Measurements from ENCODE around the gene MCM3AP. TPM values are rescaled to one million over a fixed set of nuclear protein-coding genes. Genes with fewer than 3 reads are reported as not detected.

MCM3AP gene
- total and polyA plus RNA-seq, 4 donors = 14.7 to 111 (median 67.1) TPM

DNA sequence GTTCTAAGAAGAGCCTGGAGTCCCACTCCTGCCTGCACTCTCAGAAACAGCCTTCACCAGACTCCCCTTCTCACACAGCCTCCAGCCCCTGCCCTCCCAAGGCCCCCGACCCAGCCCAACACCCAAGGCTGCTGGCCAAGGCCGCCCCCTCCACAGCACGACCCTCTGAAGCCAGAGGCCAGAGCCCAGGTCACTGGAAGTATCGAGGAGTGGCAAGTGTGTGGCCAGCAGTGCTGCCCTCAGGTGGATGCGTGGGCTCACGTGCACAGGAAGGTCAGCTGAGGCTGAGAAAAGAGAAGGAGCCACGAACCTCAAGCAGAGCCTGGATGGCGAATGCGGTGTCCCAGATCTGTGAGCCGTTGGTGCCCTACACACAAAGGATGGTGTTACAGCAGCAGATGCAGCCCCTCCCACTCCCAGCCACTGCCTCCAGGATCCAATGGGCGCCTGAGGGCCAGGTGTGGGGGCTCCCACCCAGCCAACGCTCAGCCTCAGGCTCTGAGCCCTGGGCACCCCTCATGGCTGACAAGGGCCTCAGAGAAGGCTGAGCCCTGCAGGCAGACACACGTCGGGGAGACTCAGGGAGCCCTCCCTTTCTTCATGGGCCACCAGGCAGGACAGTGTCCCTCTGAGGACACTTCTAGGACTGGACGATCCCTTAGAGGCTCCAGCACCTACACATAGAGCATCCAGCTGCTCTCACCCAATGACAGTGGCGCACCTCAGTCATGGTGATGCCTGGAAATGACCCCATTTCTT, 74.9 kb downstream of the MCM3AP start:
- peaks cover 0 to 7% of the 10 kb centered on the region in 2 donors for H3K36me3 ChIP-seq (ENCODE audit: control insufficient read depth in 1 of 2, insufficient read depth in 2 of 2, low read length in 1 of 2)

GRCh38 chr21:46208761-46209721, 76.4 kb downstream of the MCM3AP start:
- ATAC-seq (ENCODE audit: low FRiP score) (no peak), DNase-seq (peak in 1 of 2 donors; percentile 73)
- Histone ChIP-seq H3K4me1 (ENCODE audit: control insufficient read depth in 1 of 2, insufficient read depth in 2 of 2, low read length in 2 of 2) (no peaks in the 10 kb centered on the region), H3K4me3 (ENCODE audit: low read length in 2 of 2) (no peak overlapping the region), H3K27me3 (ENCODE audit: control insufficient read depth in 1 of 2, insufficient read depth in 2 of 2, low read length in 1 of 2) (no peaks in the 10 kb centered on the region), H3K36me3 (ENCODE audit: control insufficient read depth in 1 of 2, insufficient read depth in 2 of 2, low read length in 1 of 2) (peaks cover 2 to 7% of the 10 kb centered on the region in 2 donors), H3K9me3 (ENCODE audit: control insufficient read depth, low read length) (no peaks in the 10 kb centered on the region), H3K27ac (ENCODE audit: low read depth in 1 of 2, low read length in 2 of 2) (no peak overlapping the region)
- WGBS, 2 donors = 89 to 91% methylated on average over 23 of the region's 23 CpGs
- intact Hi-C loops (cut with DNase I) = loop anchor here in 1 of 2 donors (5.0 kb wide), 1 partner anchor 52 kb away; the partner anchor contains the start of gene FTCD

More for the DNA sequence above, 74.9 kb downstream of the MCM3AP start:
- H3K4me3 ChIP-seq (ENCODE audit: low read length in 2 of 2) = no peak overlapping the region
- WGBS, 2 donors = 84 to 88% methylated on average over 16 of the region's 16 CpGs
- DNase-seq (peak; percentile 31 to 64), ATAC-seq (ENCODE audit: low FRiP score) (no peak)
- no peak overlapping the region for H3K27ac ChIP-seq (ENCODE audit: low read depth in 1 of 2, low read length in 2 of 2)
- H3K9me3 ChIP-seq (ENCODE audit: control insufficient read depth, low read length) = no peaks in the 10 kb centered on the region
- H3K27me3 ChIP-seq (ENCODE audit: control insufficient read depth in 1 of 2, insufficient read depth in 2 of 2, low read length in 1 of 2) = no peaks in the 10 kb centered on the region
- H3K4me1 ChIP-seq (ENCODE audit: control insufficient read depth in 1 of 2, insufficient read depth in 2 of 2, low read length in 2 of 2) = no peaks in the 10 kb centered on the region
- intact Hi-C loops (cut with DNase I) = no loop called here

GRCh38 chr21:46207920-46208591, 77.4 kb downstream of the MCM3AP start:
- intact Hi-C loops (cut with DNase I) = loop anchor here in 1 of 2 donors (5.0 kb wide), 1 partner anchor 51 kb away; the partner anchor contains the start of gene FTCD
- no peak overlapping the region for H3K4me3 ChIP-seq (ENCODE audit: low read length in 2 of 2)
- H3K27ac ChIP-seq (ENCODE audit: low read depth in 1 of 2, low read length in 2 of 2) = no peak overlapping the region
- H3K4me1 ChIP-seq (ENCODE audit: control insufficient read depth in 1 of 2, insufficient read depth in 2 of 2, low read length in 2 of 2) = no peaks in the 10 kb centered on the region
- ATAC-seq (ENCODE audit: low FRiP score) (no peak), DNase-seq (peak in 1 of 2 donors; percentile 72)
- H3K36me3 ChIP-seq (ENCODE audit: control insufficient read depth in 1 of 2, insufficient read depth in 2 of 2, low read length in 1 of 2) = peaks cover 2 to 7% of the 10 kb centered on the region in 2 donors
- H3K9me3 ChIP-seq (ENCODE audit: control insufficient read depth, low read length) = no peaks in the 10 kb centered on the region
- 88 to 90% methylated on average over 27 of the region's 27 CpGs for WGBS, 2 donors
- no peaks in the 10 kb centered on the region for H3K27me3 ChIP-seq (ENCODE audit: control insufficient read depth in 1 of 2, insufficient read depth in 2 of 2, low read length in 1 of 2)

GRCh38 chr21:46207006-46207919, 78.1 kb downstream of the MCM3AP start:
- DNase-seq (peak; percentile 38 to 63), ATAC-seq (ENCODE audit: low FRiP score) (no peak)
- no peak overlapping the region for H3K27ac ChIP-seq (ENCODE audit: low read depth in 1 of 2, low read length in 2 of 2)
- H3K27me3 ChIP-seq (ENCODE audit: control insufficient read depth in 1 of 2, insufficient read depth in 2 of 2, low read length in 1 of 2) = no peaks in the 10 kb centered on the region
- WGBS, 2 donors = 92 to 96% methylated on average over 19 to 21 of the region's 21 CpGs
- intact Hi-C loops (cut with DNase I) = loop anchor here in 1 of 2 donors (5.0 kb wide), 1 partner anchor 50 kb away; the partner anchor contains the start of gene FTCD
- no peak overlapping the region for H3K4me3 ChIP-seq (ENCODE audit: low read length in 2 of 2)
- H3K36me3 ChIP-seq (ENCODE audit: control insufficient read depth in 1 of 2, insufficient read depth in 2 of 2, low read length in 1 of 2) = peaks cover 4 to 9% of the 10 kb centered on the region in 2 donors
- no peaks in the 10 kb centered on the region for H3K4me1 ChIP-seq (ENCODE audit: control insufficient read depth in 1 of 2, insufficient read depth in 2 of 2, low read length in 2 of 2)
- no peaks in the 10 kb centered on the region for H3K9me3 ChIP-seq (ENCODE audit: control insufficient read depth, low read length)

DNA sequence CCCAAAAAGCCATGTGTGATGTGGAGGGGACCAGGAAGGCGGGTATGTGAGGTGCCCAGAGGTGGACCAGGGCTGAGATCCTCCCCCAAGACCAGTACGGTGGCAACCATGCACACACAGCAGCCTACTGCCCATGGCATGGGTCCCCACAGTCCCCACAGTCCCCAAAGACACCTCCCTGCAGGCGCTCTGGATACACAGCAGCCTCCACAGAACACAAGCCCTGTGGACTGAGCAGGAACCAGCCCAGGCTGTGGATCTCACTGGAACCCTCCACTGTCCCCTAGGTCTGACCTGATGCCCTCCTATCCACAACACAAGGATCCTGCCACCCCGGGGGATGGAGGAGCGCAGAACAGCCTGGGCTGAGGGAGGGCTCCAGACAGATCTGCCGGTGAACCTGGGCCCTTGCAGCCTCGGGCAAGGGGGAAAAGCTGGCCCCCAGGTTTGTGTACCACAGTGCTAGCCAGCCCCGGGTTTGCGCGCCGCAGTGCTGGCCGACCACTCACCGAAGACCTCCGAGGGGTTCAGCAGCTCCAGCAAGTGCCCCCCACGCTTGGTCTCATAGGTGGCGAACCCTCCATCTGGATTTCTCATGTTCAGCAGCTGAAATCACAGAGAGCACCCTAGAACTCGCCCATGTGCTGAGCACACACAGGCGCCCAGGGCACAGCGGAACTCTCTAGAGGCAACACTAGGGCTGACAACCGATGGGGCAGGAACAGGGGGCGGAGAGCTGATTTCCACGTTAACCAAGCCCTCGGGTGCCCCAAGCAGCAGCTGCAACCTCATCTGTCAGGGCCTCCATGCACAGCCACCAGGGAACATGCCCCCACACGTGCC, 79.0 kb downstream of the MCM3AP start:
- WGBS, 2 donors = 90 to 93% methylated on average over 24 of the region's 24 CpGs
- Histone ChIP-seq H3K4me1 (ENCODE audit: control insufficient read depth in 1 of 2, insufficient read depth in 2 of 2, low read length in 2 of 2) (no peaks in the 10 kb centered on the region), H3K36me3 (ENCODE audit: control insufficient read depth in 1 of 2, insufficient read depth in 2 of 2, low read length in 1 of 2) (peaks cover 4 to 9% of the 10 kb centered on the region in 2 donors), H3K9me3 (ENCODE audit: control insufficient read depth, low read length) (no peaks in the 10 kb centered on the region), H3K4me3 (ENCODE audit: low read length in 2 of 2) (no peak overlapping the region), H3K27ac (ENCODE audit: low read depth in 1 of 2, low read length in 2 of 2) (no peak overlapping the region), H3K27me3 (ENCODE audit: control insufficient read depth in 1 of 2, insufficient read depth in 2 of 2, low read length in 1 of 2) (no peaks in the 10 kb centered on the region)
- intact Hi-C loops (cut with DNase I) = loop anchor here in 1 of 2 donors (5.0 kb wide), 1 partner anchor 49 kb away; the partner anchor contains the start of gene FTCD
- peak; percentile 45 to 68 for DNase-seq
- ATAC-seq (ENCODE audit: low FRiP score) = no peak

DNA sequence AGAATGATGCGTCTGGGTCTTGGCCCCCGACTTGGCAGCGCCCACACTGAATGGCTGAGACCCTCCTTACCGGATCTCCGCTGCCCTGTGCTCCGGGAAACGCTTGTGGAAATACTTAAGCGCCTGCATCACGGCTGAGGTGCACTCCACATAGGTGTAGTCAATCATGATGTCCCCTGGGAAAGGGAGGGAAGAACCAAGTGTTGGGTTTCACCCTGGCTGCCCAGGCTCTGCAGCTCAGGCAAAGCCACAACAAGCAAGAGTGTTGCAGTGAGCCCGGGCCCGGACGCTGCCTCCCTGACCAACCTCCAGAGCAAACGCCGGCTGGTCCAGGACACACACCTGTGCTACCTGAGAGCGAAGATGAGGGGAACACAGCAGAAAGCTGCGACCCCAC, 79.6 kb downstream of the MCM3AP start:
- H3K4me3 ChIP-seq (ENCODE audit: low read length in 2 of 2) = no peak overlapping the region
- no peaks in the 10 kb centered on the region for H3K9me3 ChIP-seq (ENCODE audit: control insufficient read depth, low read length)
- DNase-seq (peak; percentile 22 to 68), ATAC-seq (ENCODE audit: low FRiP score) (peak; percentile 5)
- peaks cover 4 to 9% of the 10 kb centered on the region in 2 donors for H3K36me3 ChIP-seq (ENCODE audit: control insufficient read depth in 1 of 2, insufficient read depth in 2 of 2, low read length in 1 of 2)
- 90 to 91% methylated on average over 16 of the region's 16 CpGs for WGBS, 2 donors
- no peak overlapping the region for H3K27ac ChIP-seq (ENCODE audit: low read depth in 1 of 2, low read length in 2 of 2)
- H3K27me3 ChIP-seq (ENCODE audit: control insufficient read depth in 1 of 2, insufficient read depth in 2 of 2, low read length in 1 of 2) = no peaks in the 10 kb centered on the region
- H3K4me1 ChIP-seq (ENCODE audit: control insufficient read depth in 1 of 2, insufficient read depth in 2 of 2, low read length in 2 of 2) = no peaks in the 10 kb centered on the region
- intact Hi-C loops (cut with DNase I) = loop anchor here in 1 of 2 donors (5.0 kb wide), 1 partner anchor 48 kb away; the partner anchor contains the start of gene FTCD

DNA sequence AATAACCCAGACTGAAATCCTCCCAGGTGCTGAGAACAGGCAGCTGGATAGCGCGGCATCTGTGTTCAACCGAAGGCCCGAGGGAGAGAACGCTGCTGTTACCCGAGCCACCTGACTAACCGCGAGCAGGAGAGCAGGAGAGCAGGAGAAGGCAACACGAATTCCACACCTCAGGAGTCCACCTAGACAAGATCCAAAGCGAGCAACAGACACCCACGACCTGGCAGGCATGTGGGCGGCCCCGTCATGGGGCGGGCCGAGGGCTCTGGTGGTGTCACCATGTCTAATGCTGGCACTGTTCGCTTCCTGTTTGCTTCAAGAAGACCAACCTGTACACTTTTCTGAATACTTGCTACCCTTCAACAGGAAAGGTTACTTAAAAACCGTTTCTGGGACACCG, 80.2 kb downstream of the MCM3AP start:
- ATAC-seq (ENCODE audit: low FRiP score) = no peak
- intact Hi-C loops (cut with DNase I) = loop anchor here in 1 of 2 donors (5.0 kb wide), 1 partner anchor 48 kb away; the partner anchor contains the start of gene FTCD
- peaks cover 4 to 7% of the 10 kb centered on the region in 2 donors for H3K36me3 ChIP-seq (ENCODE audit: control insufficient read depth in 1 of 2, insufficient read depth in 2 of 2, low read length in 1 of 2)

More for the DNA sequence above, 80.2 kb downstream of the MCM3AP start:
- H3K9me3 ChIP-seq (ENCODE audit: control insufficient read depth, low read length) = no peaks in the 10 kb centered on the region
- WGBS, 2 donors = 89 to 90% methylated on average over 18 of the region's 18 CpGs
- H3K27ac ChIP-seq (ENCODE audit: low read depth in 1 of 2, low read length in 2 of 2) = no peak overlapping the region
- no peaks in the 10 kb centered on the region for H3K27me3 ChIP-seq (ENCODE audit: control insufficient read depth in 1 of 2, insufficient read depth in 2 of 2, low read length in 1 of 2)
- DNase-seq = peak; percentile 27 to 45
- no peaks in the 10 kb centered on the region for H3K4me1 ChIP-seq (ENCODE audit: control insufficient read depth in 1 of 2, insufficient read depth in 2 of 2, low read length in 2 of 2)
- no peak overlapping the region for H3K4me3 ChIP-seq (ENCODE audit: low read length in 2 of 2)

Data from aorta (tissue), 5 donors.